ENCODE measurements around the gene ARFGAP3. TPM values are rescaled to one million over a fixed set of nuclear protein-coding genes. Genes with fewer than 3 reads are reported as not detected.

Gene ARFGAP3
- total RNA-seq, 1 experiment from 2014 or later: 37.4 TPM

DNA sequence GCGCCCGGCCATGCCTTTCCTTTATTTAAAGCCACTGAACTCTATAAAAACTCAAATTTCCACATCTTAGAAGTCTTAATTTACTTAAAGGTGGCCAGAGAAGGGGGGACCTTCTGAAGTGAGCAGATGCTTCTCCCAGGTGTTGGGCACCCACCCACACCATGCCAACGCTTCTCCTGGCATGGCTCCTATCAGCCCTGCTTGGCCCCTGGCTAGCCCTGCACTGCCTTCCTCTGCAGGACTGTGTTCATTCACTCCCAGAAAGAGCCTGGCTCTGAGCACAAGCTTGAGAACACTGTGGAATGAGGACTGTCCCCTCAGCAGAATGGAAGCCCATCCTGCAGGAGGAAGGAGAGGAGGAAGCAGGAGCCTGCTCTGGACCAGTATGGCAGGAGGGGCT is 34.6 kb upstream of the ARFGAP3 start:
- Mint-ChIP-seq H3K4me1 (ENCODE audit: low read depth, unreplicated experiment) (peaks cover 26% of the 10 kb centered on the region), H3K9me3 (ENCODE audit: unreplicated experiment) (no peaks in the 10 kb centered on the region), H3K27me3 (ENCODE audit: insufficient read depth, unreplicated experiment) (no peaks in the 10 kb centered on the region), H3K4me3 (ENCODE audit: unreplicated experiment) (no peak overlapping the region), H3K27ac (ENCODE audit: unreplicated experiment) (no peak overlapping the region), H3K36me3 (ENCODE audit: insufficient read depth, unreplicated experiment) (peaks cover 56% of the 10 kb centered on the region)
- Histone ChIP-seq H3K4me3 (ENCODE audit: low read depth, low read length) (no peak overlapping the region), H3K4me1 (peaks cover 18% of the 10 kb centered on the region), H3K36me3 (ENCODE audit: control insufficient read depth, insufficient read depth, low read length) (peaks cover 1% of the 10 kb centered on the region; the same call in 1 of the 2 replicates), H3K9me3 (no peaks in the 10 kb centered on the region), H3K27me3 (replicated peaks; ENCODE audit: control insufficient read depth, insufficient read depth, low read length) (no peaks in the 10 kb centered on the region)
- DNase-seq: no peak
- BruUV-seq (replicated peaks): no TSS peak
- ChIA-PET POLR2A (no interaction called here), CTCF (no interaction called here)
- intact Hi-C loops (cut with micrococcal nuclease; ENCODE audit: unreplicated experiment): no loop called here
- TF ChIP-seq, protein P1, sequence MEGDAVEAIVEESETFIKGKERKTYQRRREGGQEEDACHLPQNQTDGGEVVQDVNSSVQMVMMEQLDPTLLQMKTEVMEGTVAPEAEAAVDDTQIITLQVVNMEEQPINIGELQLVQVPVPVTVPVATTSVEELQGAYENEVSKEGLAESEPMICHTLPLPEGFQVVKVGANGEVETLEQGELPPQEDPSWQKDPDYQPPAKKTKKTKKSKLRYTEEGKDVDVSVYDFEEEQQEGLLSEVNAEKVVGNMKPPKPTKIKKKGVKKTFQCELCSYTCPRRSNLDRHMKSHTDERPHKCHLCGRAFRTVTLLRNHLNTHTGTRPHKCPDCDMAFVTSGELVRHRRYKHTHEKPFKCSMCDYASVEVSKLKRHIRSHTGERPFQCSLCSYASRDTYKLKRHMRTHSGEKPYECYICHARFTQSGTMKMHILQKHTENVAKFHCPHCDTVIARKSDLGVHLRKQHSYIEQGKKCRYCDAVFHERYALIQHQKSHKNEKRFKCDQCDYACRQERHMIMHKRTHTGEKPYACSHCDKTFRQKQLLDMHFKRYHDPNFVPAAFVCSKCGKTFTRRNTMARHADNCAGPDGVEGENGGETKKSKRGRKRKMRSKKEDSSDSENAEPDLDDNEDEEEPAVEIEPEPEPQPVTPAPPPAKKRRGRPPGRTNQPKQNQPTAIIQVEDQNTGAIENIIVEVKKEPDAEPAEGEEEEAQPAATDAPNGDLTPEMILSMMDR (IDR thresholded peaks at IDR 0.05; ENCODE audit: insufficient read depth in 1 of 2, low read depth in 1 of 2, low read length in 1 of 2, severe bottlenecking in 1 of 2, unreplicated experiment in 1 of 2): no peak

DNA sequence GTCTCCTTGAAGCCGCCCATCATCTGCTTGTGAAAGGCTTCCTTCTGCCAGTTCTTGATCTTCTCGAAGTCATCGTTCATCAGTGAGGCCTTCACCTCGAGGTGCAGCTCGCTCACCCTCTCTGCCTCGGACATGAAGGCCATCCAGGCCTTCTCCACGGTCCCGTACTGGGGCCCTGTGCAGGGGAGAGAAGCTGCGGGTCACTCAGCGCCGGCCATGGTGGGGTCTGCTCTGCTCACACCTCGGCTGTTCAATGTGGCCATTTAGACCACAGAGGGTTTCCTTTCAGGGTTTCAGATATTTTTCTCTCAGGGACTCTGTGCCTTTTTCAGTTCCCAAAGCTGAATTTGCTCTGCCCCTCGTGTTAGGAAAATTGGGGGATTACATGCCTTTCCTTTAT is 33.9 kb upstream of the ARFGAP3 start:
- Histone ChIP-seq H3K36me3 (ENCODE audit: control insufficient read depth, insufficient read depth, low read length) (peaks cover 1% of the 10 kb centered on the region; the same call in 1 of the 2 replicates), H3K27me3 (replicated peaks; ENCODE audit: control insufficient read depth, insufficient read depth, low read length) (no peaks in the 10 kb centered on the region), H3K9me3 (no peaks in the 10 kb centered on the region), H3K4me1 (peaks cover 18% of the 10 kb centered on the region), H3K4me3 (ENCODE audit: low read depth, low read length) (no peak overlapping the region)
- peaks cover 58% of the 10 kb centered on the region for H3K36me3 Mint-ChIP-seq (ENCODE audit: insufficient read depth, unreplicated experiment)
- BruUV-seq (replicated peaks): no TSS peak
- H3K9me3 Mint-ChIP-seq (ENCODE audit: unreplicated experiment): no peaks in the 10 kb centered on the region
- POLR2A ChIA-PET: no interaction called here
- no peak for DNase-seq
- H3K4me3 Mint-ChIP-seq (ENCODE audit: unreplicated experiment): no peak overlapping the region
- no peaks in the 10 kb centered on the region for H3K27me3 Mint-ChIP-seq (ENCODE audit: insufficient read depth, unreplicated experiment)
- CTCF ChIA-PET: interaction anchor here (0.8 kb wide), 1 partner anchor 24 kb away, joined by 3 read pairs; no protein-coding TSS in a partner anchor
- H3K27ac Mint-ChIP-seq (ENCODE audit: unreplicated experiment): no peak overlapping the region
- TF ChIP-seq, protein P1 (IDR thresholded peaks at IDR 0.05; ENCODE audit: insufficient read depth in 1 of 2, low read depth in 1 of 2, low read length in 1 of 2, severe bottlenecking in 1 of 2, unreplicated experiment in 1 of 2): no peak
- intact Hi-C loops (cut with micrococcal nuclease; ENCODE audit: unreplicated experiment): no loop called here
- peaks cover 26% of the 10 kb centered on the region for H3K4me1 Mint-ChIP-seq (ENCODE audit: low read depth, unreplicated experiment)

DNA sequence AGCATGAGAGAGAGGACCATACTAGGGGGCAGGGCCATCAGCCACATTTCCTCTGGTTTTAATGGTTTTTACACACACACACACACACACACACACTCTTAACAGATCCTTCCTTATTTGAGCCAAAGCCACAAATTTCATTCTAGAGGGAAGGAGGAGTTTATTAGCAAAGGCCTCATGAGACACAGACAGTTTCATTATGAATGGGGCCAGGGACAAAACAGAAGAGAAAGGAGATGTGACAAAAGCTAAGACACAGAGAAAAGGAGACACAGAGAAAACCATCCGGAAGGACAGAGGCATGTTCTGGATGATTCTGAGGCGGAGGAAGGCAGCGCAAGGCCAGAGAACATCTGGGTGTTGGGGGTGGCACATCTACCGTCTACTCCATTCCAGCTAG is 32.2 kb upstream of the ARFGAP3 start:
- intact Hi-C loops (cut with micrococcal nuclease; ENCODE audit: unreplicated experiment): no loop called here
- BruUV-seq (replicated peaks): no TSS peak
- no peak for DNase-seq
- no peak overlapping the region for H3K4me3 ChIP-seq (ENCODE audit: low read depth, low read length)
- Mint-ChIP-seq H3K9me3 (ENCODE audit: unreplicated experiment) (no peaks in the 10 kb centered on the region), H3K4me1 (ENCODE audit: low read depth, unreplicated experiment) (peaks cover 26% of the 10 kb centered on the region), H3K36me3 (ENCODE audit: insufficient read depth, unreplicated experiment) (peaks cover 75% of the 10 kb centered on the region), H3K4me3 (ENCODE audit: unreplicated experiment) (peak overlapping the region; percentile 1), H3K27me3 (ENCODE audit: insufficient read depth, unreplicated experiment) (no peaks in the 10 kb centered on the region), H3K27ac (ENCODE audit: unreplicated experiment) (peak overlapping the region; percentile 7)
- peaks cover 1% of the 10 kb centered on the region; the same call in 1 of the 2 replicates for H3K36me3 ChIP-seq (ENCODE audit: control insufficient read depth, insufficient read depth, low read length)
- H3K4me1 ChIP-seq: peaks cover 18% of the 10 kb centered on the region
- POLR2A ChIA-PET: interaction anchor here (0.5 kb wide), 1 partner anchor 298 kb away, joined by 3 read pairs; the partner anchor contains the start of gene TTLL12
- no peaks in the 10 kb centered on the region for H3K27me3 ChIP-seq (replicated peaks; ENCODE audit: control insufficient read depth, insufficient read depth, low read length)
- CTCF ChIA-PET: no interaction called here
- TF ChIP-seq, protein P1 (IDR thresholded peaks at IDR 0.05; ENCODE audit: insufficient read depth in 1 of 2, low read depth in 1 of 2, low read length in 1 of 2, severe bottlenecking in 1 of 2, unreplicated experiment in 1 of 2): no peak
- H3K9me3 ChIP-seq: no peaks in the 10 kb centered on the region

Measured in Caco-2 (cell line).